HG03066 (cell line): Measurements from ENCODE around the gene HGD.
"Not testable (repeated sequence)": the region's sequence is repeated elsewhere in the genome, so short reads cannot be mapped to it uniquely, and the experiment has no call there.

Experiments used
- ATAC-seq: cut with Tn5 transposase; IDR thresholded peaks from one replicate; pipeline ENCODE4 v1.9.1; 2021; ENCODE audit warnings: low read depth; ENCODE audit not compliant: unreplicated experiment

HGD gene

GRCh38 chr3:120641696-120642246, 40.3 kb downstream of the HGD start:
- ATAC-seq: no peak

DNA sequence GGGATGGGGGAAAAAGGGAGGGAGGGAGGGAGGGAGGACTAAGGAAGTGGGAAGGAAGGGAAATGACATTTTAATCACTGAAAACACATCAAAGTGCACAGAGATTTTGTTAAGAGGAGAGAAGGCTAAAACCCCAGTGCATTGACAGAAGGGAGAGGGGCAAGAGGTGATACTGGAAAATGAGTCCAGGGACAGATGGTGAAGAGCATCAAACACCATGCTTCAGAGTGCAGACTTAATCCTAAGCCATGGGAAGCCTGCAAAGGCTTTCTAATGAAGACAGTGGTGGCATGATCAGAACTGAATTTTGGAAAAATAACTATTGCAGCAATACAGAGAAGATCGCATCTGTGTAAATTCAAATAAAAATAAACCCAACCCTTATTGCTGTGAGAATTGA, 41.8 kb downstream of the HGD start:
- ATAC-seq: no peak

GRCh38 chr3:120638820-120639219, 43.2 kb downstream of the HGD start:
- not testable (repeated sequence) for ATAC-seq

- no peak for ATAC-seq
These were observed 44.0 kb downstream of the HGD start for GRCh38 chr3:120637851-120638559.

DNA sequence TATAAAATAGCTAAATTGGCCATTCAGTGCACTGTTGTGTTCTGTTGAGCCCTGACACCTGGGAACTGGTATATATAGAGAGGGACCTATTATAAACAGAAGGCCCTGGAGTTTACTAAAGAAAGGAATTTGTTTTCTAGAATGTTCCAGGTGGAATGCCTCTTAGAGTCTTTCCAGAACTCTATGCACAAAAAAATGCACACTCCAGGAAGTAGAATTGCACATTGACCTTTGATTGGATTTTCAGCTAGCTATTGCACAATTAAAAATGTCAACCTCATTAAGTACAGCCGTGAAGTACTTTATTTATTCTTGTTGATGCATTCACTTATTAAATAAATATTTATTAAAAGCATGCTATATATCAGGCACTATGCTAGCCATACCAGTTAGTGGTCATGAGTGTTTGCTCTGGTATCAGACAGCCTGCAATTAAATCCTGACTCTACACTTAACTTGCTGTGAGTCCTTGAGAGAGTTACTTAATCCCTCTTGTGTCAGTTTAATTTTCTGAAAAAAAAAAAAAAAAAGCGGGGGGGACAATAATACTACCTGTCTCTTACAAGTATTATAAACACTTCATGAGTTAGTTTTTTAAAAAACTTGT, 45.1 kb downstream of the HGD start:
- no peak for ATAC-seq

GRCh38 chr3:120634539-120634938, 47.5 kb downstream of the HGD start:
- ATAC-seq: no peak

GRCh38 chr3:120625159-120625586, 56.9 kb downstream of the HGD start:
- ATAC-seq: no peak

DNA sequence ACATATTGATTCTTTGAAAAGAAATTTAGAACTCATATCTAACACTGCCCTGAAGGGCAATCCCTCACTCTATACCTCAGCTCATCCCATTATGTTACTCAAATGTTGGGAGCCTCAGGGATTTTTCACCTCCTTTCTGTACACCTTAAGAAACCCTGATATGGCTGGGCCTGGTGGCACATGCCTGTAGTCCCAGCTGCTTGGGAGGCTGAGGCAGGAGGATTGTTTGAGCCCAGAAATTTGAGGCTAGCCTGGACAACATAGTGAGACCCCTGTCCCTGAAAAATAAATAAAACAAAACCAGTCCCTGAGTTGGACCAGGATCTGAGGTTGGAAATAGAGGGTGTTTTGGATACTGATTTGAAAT, 58.3 kb downstream of the HGD start:
- no peak for ATAC-seq

GRCh38 chr3:120622870-120623726, 58.9 kb downstream of the HGD start:
- ATAC-seq: no peak

- no peak for ATAC-seq
These were observed 59.6 kb downstream of the HGD start for GRCh38 chr3:120622457-120622856.

DNA sequence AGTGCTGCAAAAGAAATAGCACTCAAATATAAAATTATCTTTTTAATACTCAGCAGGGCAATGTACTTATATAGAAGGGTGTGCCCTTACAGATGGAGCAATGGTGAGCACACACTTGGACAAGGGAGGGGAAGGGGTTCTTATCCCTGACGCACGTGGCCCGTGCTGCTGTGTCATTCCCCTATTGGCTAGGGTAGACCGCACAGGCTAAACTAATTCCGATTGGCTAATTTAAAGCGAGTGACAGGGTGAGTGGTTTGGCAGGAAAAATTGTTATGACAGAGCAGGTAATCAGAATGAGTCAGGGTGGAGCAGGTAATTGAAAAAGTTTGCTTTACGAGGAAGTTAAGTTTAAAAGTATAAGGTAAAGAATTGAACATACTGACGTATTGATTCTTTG, 65.3 kb downstream of the HGD start:
- ATAC-seq: not testable (repeated sequence)

DNA sequence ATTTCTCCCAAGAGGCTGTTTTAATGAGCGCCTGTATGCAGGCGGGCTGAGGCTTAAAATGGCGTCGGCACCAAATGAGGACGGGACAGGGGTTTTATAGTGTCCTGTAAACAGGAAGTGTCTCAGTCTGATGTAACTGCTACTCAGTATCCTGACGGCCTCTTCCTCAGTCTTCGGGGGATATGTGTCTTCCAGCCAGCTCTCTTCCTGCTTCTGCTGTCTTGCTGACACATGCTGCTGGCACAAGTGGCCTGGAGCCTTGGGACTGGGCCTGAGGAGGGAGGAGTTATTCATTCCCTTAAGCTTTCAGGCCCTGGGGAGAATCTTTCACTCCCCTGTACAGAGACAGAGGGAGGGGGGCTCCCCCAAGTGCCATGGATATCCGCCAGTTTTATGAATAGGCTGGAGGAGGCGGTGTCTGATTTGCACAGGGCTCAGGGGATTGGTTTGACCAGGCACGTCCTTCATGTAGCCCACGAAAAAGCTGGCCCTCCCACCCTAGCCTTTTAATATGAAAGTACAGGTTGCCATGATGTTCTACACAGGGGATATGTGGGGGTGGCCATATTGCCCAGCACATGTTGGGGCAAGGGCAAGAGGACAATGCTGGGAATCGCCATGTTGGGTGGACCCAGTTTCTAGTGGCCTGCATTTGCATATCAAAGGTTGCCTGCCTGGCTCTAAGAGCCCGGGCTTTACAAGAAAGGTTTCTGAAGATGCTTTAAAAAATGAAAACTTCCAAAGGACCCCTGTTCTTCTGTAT, 66.0 kb downstream of the HGD start:
- ATAC-seq: no peak

DNA sequence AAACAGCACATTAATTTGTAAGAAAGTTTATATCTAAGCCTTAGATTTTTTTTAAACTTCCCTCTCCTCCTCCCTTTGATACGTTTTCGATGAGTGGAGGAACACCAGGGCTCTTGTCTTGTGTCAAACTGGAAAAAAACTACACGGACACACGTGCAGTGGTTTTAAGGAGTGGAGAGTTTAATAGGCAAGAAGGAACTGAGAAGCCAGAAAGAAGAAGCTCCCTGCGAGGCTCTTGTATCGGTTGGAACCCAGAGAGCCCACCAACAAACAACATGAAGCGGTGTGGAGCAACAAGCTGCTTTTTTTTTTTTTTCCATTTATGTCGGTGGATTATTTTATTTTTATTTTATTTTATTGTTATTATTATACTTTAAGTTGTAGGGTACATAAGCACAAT, 67.3 kb downstream of the HGD start:
- no peak for ATAC-seq

DNA sequence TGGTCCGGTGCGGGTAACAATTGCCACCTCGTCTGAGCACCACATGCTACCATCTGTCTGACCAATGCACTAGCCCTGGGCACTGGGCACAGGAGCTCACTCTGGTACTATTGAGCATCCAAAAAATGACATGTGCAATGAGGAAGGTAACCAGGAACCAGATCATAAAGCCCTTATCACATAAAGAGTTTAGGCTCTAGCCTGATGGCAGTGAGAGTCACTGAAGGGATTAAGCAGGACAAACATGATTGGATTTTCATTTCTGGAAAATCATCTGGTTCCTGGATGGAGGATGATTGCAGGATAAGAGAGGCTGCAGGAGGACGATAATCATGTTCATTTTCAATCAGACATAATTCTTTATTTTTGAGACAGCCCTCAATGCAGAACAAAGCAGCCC, 73.5 kb downstream of the HGD start:
- no peak for ATAC-seq

DNA sequence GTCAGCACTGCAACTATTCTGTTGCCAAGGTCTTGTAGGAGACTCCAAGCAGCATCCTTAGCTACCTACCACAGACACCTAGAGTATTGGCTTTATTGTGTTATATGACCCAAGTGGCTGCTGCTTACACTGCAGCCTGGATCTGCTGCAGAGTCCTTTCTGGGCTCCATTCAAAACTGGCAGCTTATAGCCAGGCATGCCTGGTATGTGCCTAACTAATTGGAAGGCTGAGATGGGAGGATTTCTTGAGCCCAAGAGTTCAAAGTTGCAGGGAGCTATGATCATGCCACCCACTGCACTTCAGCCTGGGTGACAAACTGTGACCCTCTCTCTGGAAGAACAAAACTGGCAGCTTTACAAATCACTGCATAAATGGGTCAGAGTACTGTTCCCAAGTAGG, 77.3 kb downstream of the HGD start:
- no peak for ATAC-seq

- no peak for ATAC-seq
These were observed 77.7 kb downstream of the HGD start for GRCh38 chr3:120604382-120604781.

GRCh38 chr3:120602682-120603081, 79.4 kb downstream of the HGD start:
- ATAC-seq: no peak

DNA sequence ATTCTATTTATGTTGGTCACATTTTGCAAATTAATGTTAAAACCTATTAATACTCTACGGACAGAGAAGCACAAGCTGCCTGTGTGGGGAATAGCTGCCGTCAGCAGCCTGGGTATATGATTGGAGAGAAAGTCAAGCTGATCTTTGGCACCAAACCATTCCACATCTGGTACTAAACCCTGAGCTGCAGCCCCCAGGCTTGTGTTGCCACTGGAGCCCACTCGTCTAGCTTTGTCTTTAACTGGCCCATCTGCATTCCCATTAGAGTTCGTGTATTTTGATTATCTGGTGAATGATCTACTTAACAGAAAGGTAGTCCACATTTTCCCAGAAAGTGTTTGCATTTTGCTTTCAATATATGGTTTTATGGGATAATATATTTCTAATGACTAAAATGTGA, 80.5 kb downstream of the HGD start:
- ATAC-seq: no peak

DNA sequence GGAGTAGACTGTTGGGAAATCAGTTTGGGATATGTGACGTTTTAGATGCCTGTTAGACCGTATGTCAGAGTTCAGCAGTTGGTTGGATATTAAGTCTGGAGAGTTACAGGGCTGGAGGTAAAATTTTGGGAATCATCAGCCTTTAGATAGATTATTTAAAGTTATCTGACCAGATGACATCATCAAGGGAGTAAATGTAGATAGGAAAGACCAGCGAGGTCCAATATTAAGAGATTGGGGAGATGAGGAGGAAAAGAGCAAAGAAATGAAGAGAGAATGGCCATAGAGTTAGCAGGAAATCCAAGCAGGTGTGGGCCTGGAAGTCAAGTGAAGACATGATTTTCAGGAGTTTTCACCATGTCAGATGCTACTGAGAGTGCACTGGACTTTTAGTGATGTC, 82.8 kb downstream of the HGD start:
- no peak for ATAC-seq

GRCh38 chr3:120597445-120598049, 84.5 kb downstream of the HGD start:
- ATAC-seq: peak; percentile 33
